ENCODE results near the gene SALL3.

Gene SALL3

DNA sequence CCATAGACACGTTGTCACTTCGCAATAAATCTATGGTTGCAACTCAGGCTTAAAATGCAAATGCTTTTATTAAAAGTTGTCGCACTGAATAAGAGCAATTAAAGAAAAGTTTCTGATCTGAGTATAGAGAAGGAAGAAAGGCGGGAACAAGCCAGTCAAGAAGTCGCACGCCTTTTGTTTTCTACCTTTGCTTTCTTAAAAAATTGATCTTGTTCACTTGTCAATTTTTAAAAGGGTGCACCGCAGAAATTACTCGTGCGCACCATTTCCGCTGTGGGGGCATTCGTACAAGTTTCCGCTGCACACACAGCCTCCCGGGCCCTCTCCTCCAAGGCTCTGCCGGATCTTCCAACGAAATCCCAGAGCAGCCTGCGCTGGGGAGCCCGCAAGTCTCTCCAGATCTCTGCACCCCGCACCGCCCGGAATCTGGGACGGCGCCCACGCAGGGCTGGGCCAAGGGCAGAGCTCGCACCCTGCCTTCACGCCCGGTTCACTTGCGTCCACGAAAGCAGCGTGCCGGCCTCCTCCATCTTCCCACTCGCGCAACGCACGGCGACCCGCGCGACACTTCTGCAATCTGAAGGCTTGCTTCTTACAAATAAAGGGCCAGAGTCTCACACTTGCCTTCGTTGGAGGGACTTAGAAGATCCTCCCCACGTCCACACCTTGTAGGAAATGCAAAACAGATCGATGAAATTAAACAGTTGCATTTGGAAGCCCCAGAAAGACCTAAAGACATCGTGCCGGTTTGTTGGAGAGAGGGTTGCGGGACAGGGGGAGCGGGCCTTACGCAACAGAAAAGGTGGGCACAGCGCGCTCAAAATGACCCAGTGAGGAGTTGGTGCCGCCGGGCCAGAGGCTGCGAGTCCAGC, 2.6 kb upstream of the SALL3 start:
- H3K27ac ChIP-seq (ENCODE audit: low read length), result no peak overlapping the region
- no peaks in the 10 kb centered on the region for H3F3A ChIP-seq (ENCODE audit: insufficient read depth, low read length)
- no peak for TF ChIP-seq EZH2phosphoT487 (IDR thresholded peaks at IDR 0.05; ENCODE audit: low read length)
- TF ChIP-seq, protein P1, sequence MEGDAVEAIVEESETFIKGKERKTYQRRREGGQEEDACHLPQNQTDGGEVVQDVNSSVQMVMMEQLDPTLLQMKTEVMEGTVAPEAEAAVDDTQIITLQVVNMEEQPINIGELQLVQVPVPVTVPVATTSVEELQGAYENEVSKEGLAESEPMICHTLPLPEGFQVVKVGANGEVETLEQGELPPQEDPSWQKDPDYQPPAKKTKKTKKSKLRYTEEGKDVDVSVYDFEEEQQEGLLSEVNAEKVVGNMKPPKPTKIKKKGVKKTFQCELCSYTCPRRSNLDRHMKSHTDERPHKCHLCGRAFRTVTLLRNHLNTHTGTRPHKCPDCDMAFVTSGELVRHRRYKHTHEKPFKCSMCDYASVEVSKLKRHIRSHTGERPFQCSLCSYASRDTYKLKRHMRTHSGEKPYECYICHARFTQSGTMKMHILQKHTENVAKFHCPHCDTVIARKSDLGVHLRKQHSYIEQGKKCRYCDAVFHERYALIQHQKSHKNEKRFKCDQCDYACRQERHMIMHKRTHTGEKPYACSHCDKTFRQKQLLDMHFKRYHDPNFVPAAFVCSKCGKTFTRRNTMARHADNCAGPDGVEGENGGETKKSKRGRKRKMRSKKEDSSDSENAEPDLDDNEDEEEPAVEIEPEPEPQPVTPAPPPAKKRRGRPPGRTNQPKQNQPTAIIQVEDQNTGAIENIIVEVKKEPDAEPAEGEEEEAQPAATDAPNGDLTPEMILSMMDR (IDR thresholded peaks at IDR 0.05; ENCODE audit: low read length), result no peak
- H3K4me3 ChIP-seq (ENCODE audit: low read length), result no peak overlapping the region
- H2AFZ ChIP-seq (ENCODE audit: low read length), result no peak overlapping the region
- H3K4me1 ChIP-seq (ENCODE audit: low read length), result no peaks in the 10 kb centered on the region
- no peak overlapping the region for H3K9ac ChIP-seq (ENCODE audit: low read length)
- no peaks in the 10 kb centered on the region for H3K9me2 ChIP-seq (replicated peaks; ENCODE audit: insufficient read depth, low read length)
- H3K36me3 ChIP-seq (replicated peaks; ENCODE audit: insufficient read depth, low read length), result no peaks in the 10 kb centered on the region
- H3K79me2 ChIP-seq (ENCODE audit: low read length), result no peaks in the 10 kb centered on the region
- no peak overlapping the region for H3K4me2 ChIP-seq (ENCODE audit: low read depth, low read length)
- no peaks in the 10 kb centered on the region for H3K27me3 ChIP-seq (replicated peaks; ENCODE audit: insufficient read depth, low read length)
- no peak for DNase-seq
- no peaks in the 10 kb centered on the region for H4K20me1 ChIP-seq (ENCODE audit: insufficient read depth, low read length)
- H3K9me3 ChIP-seq (replicated peaks; ENCODE audit: insufficient read depth, low read length), result no peaks in the 10 kb centered on the region

DNA sequence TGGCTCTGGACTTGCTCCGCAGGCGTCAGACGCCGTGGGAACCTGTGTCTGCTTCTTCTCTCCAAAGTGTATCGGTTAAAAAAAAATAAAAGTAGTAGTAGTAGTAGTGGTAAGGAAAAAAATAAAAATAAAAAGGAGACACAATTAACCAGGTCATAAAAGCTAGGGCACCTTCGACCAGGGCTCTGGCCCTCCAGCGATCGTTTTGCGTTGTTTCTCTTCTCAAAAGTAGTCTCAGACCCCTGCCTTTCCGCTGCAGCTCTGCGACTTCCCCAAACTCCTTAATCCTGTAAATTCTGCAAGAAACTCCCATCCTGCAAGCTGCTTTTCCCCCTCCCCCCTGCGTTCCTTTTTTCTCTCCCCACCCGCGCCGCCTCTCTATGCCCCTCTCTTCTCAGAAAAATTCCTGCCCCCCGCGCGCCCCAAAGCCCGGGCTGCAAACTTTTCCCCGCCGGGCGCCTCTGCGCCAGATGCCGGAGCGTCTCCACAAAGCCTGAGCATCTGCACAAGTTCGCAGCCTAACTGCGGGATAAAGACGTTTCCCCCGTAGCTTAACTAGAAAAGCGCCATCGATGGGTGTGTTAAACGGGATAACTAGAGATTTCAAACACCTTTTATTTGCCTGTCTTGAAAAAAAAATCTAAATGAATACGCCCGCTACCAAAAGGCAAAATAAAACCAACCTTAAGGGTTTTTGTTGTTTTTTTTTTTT, 1.8 kb upstream of the SALL3 start:
- TF ChIP-seq, protein P1 (IDR thresholded peaks at IDR 0.05; ENCODE audit: low read length), result no peak
- TF ChIP-seq EZH2phosphoT487 (IDR thresholded peaks at IDR 0.05; ENCODE audit: low read length), result no peak
- TF ChIP-seq EZH2 (optimal IDR thresholded peaks at IDR 0.05; ENCODE audit: low read depth, low read length), result no peak
- no peaks in the 10 kb centered on the region for H3K9me3 ChIP-seq (replicated peaks; ENCODE audit: insufficient read depth, low read length)
- H3K27me3 ChIP-seq (replicated peaks; ENCODE audit: insufficient read depth, low read length), result no peaks in the 10 kb centered on the region
- no peak for DNase-seq
- no peaks in the 10 kb centered on the region for H3K4me1 ChIP-seq (ENCODE audit: low read length)
- H3K36me3 ChIP-seq (replicated peaks; ENCODE audit: insufficient read depth, low read length), result no peaks in the 10 kb centered on the region
- H3K79me2 ChIP-seq (ENCODE audit: low read length), result no peaks in the 10 kb centered on the region
- no peaks in the 10 kb centered on the region for H3K9me2 ChIP-seq (replicated peaks; ENCODE audit: insufficient read depth, low read length)
- no peaks in the 10 kb centered on the region for H4K20me1 ChIP-seq (ENCODE audit: insufficient read depth, low read length)
- no peak overlapping the region for H2AFZ ChIP-seq (ENCODE audit: low read length)
- H3K9ac ChIP-seq (ENCODE audit: low read length), result no peak overlapping the region
- no peaks in the 10 kb centered on the region for H3F3A ChIP-seq (ENCODE audit: insufficient read depth, low read length)
- no peak overlapping the region for H3K4me3 ChIP-seq (ENCODE audit: low read length)
- H3K4me2 ChIP-seq (ENCODE audit: low read depth, low read length), result no peak overlapping the region
- no peak overlapping the region for H3K27ac ChIP-seq (ENCODE audit: low read length)

DNA sequence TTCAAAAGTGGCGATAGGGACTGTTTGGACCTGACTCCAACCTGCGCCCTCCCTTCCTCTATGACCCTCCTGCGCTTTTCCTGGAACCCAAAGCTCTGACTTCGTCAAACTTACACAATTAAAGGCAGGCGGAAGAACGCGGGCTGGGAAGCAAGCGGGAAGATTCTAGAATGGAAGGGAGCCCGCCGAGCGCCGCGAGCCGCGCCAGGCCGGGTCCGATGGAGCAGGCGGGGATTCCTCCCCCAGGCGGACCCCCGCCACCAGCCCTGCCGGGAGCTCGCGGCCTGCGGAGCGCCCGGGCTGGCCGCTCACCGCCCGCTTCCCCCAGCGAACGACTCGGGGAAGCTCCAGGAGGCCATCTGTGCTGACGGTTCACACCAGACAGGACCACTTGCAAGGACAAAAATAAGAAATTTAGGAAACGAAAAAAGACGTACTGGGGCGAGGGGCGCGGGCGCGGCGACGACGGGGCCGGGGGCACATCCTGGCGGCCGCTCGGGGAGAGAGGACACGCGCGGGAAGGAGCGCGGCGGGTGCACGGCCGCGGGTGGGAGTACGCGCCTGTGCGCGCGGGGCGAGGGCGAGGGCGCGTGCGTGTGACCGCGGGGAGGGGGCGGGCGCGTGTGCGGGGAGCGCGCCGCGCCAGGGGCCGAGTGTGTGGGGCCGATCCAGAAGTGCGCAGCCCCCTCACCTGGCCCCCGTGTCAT, 1.1 kb upstream of the SALL3 start:
- H3K9me2 ChIP-seq (replicated peaks; ENCODE audit: insufficient read depth, low read length), result no peaks in the 10 kb centered on the region
- H3K27ac ChIP-seq (ENCODE audit: low read length), result no peak overlapping the region
- H3K27me3 ChIP-seq (replicated peaks; ENCODE audit: insufficient read depth, low read length), result no peaks in the 10 kb centered on the region
- no peak overlapping the region for H3K4me3 ChIP-seq (ENCODE audit: low read length)
- no peak for TF ChIP-seq EZH2 (optimal IDR thresholded peaks at IDR 0.05; ENCODE audit: low read depth, low read length)
- TF ChIP-seq EZH2phosphoT487 (IDR thresholded peaks at IDR 0.05; ENCODE audit: low read length), result no peak
- TF ChIP-seq, protein P1 (IDR thresholded peaks at IDR 0.05; ENCODE audit: low read length), result no peak
- H3K79me2 ChIP-seq (ENCODE audit: low read length), result no peaks in the 10 kb centered on the region
- no peaks in the 10 kb centered on the region for H3F3A ChIP-seq (ENCODE audit: insufficient read depth, low read length)
- no peaks in the 10 kb centered on the region for H4K20me1 ChIP-seq (ENCODE audit: insufficient read depth, low read length)
- no peak overlapping the region for H3K9ac ChIP-seq (ENCODE audit: low read length)
- H3K9me3 ChIP-seq (replicated peaks; ENCODE audit: insufficient read depth, low read length), result no peaks in the 10 kb centered on the region
- no peak overlapping the region for H2AFZ ChIP-seq (ENCODE audit: low read length)
- DNase-seq, result no peak
- no peak overlapping the region for H3K4me2 ChIP-seq (ENCODE audit: low read depth, low read length)
- H3K36me3 ChIP-seq (replicated peaks; ENCODE audit: insufficient read depth, low read length), result no peaks in the 10 kb centered on the region
- H3K4me1 ChIP-seq (ENCODE audit: low read length), result no peaks in the 10 kb centered on the region
